NCI-H345 treated with DMSO at 0.1 percent for 48 hours (cell line): Measurements from ENCODE around the gene MAP2.

Experiments used
- DNase-seq: peaks from one replicate; lab custom pipeline; 2025; ENCODE audit not compliant: unreplicated experiment; lab: John Stamatoyannopoulos, UW

MAP2 gene

DNA sequence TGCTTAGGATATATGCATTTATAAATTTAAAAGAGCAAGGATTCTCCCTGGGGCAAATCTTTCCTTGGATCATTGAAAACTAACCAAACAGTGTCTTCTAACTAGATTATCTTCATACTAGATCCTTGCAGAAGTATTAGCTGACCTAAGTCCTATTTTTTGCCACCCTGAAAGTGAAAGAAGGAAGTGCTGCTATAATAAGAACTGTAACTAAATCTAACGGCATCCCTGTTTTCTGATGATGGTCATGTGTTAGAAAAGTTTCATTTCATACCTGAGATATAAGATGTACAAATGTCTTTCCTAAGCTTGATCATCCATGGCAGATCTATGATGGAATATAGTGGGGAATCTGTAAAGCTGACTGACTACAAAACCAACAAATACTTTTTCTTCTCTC, 102.7 kb downstream of the MAP2 start:
- no peak for DNase-seq

DNA sequence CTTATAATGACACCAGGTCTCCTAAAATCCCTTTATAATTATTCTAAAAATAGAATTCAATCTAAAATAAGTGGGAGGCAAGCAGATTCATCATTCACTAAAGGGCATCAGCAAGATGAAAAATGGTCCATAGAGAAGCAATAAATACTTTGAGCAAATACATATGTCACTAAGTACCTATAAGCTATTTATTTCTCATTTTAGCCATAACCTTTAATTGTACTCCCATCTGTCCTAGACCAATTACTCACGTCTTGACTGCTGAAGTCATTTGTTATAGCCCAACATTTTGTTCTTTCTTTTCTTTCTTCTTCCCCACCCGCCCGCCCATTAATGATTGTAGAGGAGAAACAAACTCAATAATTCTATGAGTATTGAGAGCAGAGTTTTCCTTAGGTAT, 105.7 kb downstream of the MAP2 start:
- no peak for DNase-seq

DNA sequence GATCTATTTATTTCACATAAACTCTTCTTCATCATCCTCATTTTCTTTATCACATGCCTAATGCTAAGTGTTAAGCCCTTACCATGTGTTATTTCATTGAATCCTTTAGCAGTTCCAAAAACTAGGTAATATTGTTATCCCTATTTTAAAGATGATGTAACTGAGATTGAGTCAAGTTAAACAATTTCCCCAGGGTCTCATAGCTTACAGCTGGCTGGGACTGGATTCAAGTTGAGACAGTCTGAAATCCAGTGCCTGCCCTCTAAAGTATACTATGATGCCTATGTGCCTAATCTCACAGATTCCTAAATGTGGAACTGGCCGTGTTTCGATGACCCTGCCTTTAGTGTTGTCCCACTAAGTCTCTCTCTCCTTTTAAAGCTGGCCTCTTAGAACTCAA, 108.5 kb downstream of the MAP2 start:
- DNase-seq = no peak

DNA sequence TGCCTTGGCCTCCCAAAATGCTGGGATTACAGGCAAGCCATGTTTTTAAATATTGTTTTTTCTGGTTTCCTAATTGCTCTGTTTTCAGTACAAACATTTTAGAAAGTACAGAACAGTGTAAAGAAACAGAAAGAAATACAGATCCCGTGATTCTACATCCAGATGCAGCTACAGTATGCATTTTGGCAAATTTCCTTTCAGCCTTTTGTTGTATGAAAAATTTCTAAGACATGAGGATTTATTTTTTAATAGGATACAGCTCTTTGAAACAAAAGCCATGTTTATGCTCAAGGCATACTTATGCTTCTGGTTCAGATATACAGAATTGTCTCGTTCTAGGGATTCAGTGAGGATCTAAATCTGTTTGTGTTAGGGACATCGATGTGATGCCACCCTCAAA, 109.5 kb downstream of the MAP2 start:
- DNase-seq = no peak

DNA sequence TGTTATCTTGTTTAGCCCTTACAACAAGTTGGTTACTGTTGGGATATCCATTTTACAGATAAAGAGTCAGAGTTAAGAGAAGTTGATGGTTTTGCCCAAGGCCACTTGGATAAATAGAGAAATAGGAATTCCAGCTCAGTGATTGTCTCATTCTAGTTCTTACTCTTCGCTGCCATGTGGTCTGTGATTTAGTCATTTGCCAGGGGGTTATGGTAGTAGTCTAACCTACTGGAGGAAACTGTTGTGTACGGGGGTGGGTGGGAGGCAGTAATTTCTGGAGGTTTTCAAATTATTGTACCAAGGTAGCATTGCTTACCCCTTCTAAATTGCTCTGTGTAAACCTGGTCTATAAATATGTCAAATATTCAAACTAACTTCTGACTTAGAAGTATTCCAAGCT, 110.4 kb downstream of the MAP2 start:
- DNase-seq = no peak

DNA sequence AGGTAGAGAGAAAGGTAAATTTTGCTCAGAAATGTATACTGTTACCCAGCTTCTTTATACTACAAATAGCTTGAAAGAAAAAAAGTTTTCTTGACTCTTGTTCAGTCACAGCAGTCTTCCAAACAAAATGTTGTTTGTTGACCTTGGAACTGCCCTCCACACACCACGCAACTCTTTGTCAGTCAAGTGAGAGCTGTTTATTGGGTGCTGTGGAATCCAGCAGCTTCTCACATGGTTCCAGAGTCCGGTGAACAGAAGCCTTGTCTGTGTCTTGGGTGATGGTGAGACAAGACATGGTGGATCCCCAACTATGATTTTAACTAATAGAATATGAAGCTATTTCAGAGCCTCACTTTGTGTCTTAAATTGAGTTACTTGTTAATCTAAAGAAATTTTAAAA, 112.5 kb downstream of the MAP2 start:
- DNase-seq = no peak

DNA sequence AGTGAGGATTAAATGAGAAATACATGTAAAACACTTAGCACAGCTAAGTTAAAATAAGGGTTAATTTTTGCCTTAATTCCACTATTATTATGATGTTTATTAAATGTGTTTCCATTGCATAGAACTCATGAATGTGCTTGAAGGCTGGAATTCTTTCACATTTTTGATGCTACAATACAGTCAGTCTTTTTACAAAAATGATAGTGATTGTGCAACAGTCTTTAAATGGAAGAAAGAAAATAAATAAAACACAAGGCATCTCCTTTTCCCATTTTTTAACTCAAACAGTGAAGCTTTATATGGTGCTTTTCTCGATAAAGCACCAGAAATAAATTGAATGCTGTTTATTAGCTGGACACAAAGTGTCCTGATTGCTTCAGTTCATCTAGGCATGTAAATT, 123.9 kb downstream of the MAP2 start:
- no peak for DNase-seq

DNA sequence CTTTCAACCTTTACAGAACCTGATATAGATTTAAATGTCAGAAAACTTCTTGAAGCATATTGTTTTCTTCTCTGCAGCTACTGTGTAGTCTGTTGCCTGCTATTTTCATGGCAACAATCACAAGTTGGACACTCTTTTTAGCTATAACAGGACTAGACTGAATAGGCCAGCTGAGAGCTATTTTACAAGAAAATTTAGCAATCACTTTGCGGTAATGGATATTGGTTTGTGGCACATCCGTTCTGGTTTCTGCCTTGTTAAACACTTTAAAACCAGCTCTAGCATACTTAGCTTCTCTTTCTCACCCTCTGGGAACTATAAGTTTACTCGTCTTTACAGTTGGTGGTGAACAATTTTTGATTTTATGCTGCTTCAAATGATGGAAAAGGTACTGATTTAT, 125.7 kb downstream of the MAP2 start:
- DNase-seq = no peak

DNA sequence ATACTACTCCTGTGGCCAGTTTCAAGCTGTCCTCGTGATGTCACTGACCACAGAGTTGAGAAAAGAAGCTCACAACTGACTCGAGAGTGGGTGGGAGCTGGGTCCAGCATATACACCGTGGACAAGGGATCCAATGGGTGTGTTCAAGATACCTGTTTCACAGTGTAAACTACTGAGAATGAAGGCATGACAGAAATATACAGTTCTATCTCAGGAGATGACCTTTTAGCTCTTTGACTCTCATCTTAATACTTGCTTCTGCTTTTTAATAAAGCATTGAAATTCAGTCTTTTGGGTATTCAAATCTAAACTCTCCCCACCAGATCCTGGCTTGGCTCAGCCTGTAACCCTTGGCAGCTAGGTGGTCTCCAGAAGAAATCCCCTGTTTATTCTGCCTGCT, 130.1 kb downstream of the MAP2 start:
- DNase-seq = no peak

DNA sequence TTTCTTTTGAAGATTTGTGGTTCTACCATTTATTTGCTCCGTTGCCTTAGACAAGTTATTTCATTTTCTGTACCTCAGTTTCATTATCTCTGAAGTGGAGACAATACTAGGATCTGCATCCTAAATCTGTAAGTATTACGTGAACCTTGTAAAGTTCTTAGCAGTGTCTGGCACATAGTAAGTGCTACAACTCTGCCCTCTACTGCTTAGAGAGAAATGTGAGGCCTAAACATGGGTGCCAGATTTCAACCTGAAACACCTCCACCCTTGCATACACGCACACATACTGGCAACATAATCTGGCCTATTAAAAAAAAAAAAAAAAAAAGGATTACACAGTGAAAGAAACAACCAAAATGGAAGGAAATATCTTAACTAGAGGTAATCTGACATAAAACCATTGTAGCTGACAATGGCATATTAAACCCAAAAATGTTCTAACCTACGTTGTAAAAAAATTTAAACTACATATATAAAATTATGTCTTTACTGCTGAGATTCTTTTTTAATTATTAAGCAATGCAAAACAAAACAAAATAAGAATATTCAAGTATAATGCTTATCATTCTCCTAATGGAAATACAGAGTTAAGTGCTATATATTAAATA, 132.6 kb downstream of the MAP2 start:
- no peak for DNase-seq

DNA sequence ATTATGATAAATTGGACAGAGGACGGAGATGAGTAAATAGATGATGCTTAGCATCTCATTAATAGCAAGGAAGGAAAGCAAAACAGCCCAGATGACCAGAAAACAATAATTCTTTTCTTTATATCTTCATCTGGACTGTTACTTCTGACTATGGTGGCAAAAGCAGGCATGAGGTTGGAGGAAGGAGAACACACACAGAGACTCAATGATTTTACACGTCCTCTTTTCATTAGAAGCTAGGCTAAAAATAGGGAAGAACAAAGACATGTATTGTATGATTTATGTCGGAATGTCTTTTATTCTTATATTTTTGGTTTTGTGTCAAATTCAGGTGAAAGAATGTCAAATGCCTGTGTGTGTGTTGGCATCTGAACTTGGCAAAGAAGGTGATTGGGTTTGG, 137.1 kb downstream of the MAP2 start:
- no peak for DNase-seq

DNA sequence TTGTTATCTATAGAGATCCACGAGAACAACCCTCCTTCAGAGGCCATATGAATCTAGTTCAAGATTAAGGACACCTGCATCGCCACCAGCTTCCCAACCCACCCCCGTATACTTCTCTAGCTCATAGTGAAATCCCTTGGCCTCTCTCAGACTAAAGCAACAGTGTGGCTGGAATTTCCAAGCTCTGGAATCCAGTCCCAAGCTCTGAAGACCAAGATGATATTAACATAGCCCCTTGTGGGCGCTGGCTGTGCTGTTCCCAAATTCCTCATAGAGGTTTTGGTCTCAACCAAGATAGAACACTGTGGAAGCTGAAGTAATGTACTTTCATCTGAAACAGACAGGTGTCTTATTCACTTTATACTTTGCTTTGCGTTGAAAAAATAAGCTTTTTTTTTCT, 139.6 kb downstream of the MAP2 start:
- DNase-seq = no peak

DNA sequence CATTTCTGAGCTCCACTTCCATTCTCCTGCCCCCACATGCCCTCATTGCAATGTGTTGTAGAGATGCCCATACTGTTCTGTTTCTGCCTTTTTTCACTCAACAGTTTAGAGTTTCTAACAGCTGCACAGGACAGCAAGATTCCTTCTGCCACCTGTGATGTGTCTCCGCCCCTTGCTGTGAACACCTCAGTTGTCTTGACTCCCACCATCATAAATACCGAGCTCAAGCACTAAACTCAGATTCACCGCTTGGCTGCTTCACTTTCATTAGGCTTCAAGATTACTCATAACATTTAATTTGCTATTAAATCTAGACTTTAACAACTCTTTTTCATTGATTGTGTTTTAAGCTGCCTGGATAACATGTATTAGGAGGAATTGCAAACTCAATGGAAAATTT, 141.0 kb downstream of the MAP2 start:
- DNase-seq = no peak

DNA sequence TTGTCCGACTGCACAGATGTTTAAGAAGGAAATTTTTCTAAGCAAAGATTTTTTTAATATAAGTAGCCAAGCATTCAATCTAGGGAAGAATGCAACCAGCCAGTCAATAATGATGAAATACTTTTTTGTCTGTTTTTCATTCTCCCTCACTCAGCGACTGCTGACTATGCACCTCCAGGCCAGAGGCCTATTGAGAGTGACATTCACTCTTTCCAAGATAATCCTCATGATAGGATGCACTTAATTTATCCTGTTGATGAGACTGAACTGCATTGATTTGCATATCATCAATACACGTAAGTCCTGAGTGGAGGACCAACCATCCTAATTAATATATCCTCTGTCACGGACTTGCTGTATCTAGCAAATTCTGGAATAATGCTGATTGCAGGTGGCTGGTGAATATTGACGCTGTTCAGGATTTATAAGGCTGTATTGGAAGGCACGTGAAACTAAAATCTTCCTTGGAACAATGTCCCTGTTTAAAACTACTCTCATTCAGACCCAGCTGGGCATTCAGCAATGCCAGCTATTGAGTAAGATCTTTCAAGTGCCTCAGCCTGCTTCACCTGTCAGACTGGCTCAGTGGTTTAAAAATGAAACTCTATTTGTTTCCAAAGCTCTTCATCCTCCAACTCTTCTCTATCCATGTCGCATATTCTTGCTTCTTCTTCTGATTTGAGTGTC, 142.2 kb downstream of the MAP2 start:
- peak; percentile 31 for DNase-seq

DNA sequence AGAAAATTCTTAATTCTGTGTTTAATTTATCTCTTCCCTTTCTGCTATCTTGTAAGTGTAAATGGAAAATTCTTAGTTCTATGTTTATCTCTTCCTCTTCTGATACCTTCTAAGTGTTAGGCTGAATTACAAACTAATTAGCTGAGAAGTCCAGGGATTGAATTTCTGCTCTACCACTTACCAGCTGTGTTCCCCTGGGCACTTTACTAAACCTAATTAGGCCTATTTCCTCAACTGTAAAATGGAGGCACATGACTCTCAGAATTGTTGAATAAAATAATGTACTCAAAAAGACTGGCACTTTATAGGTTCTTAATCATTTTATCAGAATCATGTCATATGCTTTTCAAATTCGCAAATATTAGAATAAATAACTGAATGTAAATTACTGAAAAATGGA, 146.3 kb downstream of the MAP2 start:
- DNase-seq = no peak

DNA sequence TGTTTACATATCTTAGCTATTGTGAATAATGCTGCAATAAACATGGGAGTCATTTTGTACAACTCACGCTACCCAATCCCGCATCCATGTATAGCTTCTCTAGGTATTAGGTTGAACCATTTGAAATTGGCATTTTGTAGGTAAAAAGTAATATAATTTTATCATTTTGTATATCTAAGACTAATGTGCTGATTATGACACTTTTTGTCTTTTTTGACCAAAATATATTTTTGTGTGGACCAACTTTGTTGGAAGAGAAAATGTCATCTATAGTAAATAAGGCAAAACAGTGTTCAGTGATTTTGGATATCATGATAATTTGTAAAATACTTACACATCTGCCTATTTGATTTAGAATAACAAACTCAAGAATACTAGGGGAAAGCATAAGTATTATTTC, 150.7 kb downstream of the MAP2 start:
- DNase-seq = no peak

DNA sequence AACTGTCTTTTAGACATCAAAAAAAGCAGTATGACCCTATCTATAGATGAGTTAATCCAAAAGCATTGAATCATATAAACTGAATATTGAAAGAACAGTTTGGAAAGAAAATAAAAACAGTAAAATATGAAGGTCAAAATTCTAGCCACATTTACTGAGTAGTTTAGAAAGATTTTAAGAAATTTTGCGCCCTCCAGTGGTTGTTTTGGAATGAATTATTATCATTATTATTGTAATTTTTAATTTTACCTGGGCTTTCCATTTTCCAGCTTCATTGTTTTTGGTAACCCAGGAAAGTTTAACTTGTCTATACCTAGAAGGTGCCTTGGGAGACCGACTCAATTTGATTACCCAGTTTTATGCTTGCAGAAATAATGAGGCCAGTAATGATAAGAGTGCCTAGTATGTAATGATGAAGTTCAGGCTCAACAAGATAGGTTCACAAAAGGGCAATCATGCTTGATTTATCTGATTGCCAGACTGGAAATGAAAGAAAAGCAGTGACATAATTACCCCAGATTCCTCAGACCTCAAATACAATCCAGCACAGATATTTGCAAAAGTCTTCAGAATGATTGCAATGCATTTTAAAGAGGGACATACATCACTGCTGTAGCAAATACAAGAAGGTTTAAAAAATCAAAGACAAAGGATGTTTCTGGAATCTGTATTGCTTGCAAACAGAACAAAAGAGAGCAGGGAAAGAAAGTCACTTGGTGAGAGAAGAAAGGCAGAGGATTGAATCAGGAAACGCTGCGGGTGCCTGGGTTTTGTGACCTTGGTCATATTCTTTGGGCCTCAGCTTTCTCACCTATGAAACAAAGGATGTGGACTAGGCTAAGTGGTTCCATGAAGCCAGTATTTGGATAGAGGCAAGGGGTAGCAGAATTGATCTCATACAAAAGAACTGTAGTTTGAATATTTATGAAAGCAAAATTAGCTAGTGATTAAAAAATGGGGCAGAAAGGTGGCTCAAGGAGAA, 153.8 kb downstream of the MAP2 start:
- no peak for DNase-seq

DNA sequence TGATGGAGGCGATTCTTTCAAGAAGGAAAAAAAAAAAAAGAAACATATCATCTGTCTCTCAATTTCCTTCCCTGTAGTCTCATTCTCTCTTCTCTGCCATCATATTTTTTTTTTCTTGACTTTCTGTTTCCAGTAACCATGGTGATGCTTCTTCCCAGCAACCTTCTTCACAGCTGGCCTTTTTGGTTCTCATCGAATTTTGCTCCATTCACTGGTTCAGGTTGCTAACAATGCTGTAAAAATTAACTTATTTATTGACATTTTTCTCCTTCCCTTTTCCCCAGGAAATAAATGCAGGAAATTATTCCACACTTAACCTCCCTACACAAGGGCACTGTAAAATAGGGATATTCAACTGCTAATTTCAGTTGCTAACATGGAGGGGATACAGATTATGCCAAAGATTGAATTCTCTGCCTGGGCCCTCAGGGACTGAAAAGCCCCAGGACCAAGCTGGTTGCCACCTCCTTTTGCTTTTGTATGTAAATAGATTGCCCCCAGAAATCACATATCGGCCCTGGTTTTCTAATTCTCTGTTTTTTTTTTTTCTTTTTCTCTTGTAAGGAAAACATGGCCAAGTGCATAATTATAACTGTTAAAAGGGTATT, 154.7 kb downstream of the MAP2 start:
- no peak for DNase-seq

DNA sequence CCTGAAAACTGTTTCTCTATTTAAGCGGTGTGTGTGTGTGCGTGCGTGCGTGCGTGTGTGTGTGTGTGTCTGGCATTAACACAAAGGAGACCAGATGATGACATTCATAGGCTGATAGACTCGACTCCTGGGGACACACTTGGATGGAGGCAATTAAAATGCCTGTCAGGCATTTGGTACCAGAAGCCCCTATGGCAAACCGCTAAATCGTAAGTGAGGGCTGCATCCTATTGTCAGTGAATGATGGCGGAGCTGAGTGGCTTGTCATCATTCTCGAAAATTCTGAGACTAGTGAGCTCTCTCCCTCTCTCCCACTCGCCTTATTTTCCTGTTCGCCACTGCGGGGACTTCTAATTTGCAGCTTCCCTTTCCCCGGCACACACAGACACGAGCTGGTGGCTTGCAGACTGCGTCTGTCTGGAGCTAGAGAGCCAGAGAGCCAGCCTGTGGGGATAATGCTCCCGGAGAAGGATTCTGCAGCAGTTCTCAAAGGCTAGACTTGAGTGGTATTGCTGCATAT, 155.4 kb downstream of the MAP2 start:
- DNase-seq = no peak

DNA sequence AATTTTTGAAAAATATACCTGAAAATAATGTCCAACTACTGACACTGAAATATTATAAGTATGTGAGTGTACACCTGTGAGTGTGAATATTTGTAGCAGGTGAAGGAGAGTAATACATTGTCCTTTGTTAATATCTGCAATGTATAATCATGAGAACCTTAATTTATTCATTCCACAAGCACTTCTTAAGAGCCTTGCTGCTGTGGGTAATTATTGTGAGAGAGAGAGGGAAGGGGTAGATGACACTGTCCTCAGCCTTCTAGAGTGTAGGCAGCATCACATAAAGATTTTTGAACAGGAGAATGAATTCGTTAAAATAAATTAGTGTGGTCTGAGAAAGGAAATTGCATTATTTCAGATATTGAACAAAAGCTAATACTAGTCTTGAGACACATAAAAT, 157.2 kb downstream of the MAP2 start:
- DNase-seq = no peak

DNA sequence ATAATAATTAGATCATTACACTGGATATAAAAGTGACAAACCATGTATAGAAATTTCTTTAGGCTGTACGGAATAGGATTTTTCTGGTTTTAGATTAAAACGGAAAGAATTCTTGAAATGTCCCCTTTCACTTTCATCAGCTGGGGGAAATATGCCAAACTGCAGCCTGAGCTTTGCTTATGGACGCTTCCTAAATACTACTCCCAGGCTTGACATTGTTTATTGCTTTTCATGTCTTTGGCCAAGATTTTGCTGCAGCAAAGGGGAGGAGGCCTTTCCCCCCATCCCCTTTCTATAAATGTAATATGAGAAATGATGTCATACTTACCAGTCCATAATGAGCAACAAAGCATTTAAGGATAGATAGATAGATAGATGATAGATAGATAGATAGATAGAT, 158.4 kb downstream of the MAP2 start:
- DNase-seq = no peak
